Measurements from ENCODE around the gene NUPR2. TPM values are rescaled to one million over a fixed set of nuclear protein-coding genes. Genes with fewer than 3 reads are reported as not detected.

Gene NUPR2
- total and polyA plus RNA-seq, 10 of the 15 experiments (the other 5 are each of a cell fraction or from before 2014, with no cell fraction given): not detected

GRCh38 chr7:56127241-56127975, 11.2 kb upstream of the NUPR2 start:
- WGBS (ENCODE audit: insufficient coverage, insufficient replicate concordance, low lambda C conversion rate, missing lambda C conversion rate): 27% methylated on average over 6 of the region's 7 CpGs
- DNase-seq (ENCODE audit: low read depth, low spot score): no peak
- TF ChIP-seq, protein P1, sequence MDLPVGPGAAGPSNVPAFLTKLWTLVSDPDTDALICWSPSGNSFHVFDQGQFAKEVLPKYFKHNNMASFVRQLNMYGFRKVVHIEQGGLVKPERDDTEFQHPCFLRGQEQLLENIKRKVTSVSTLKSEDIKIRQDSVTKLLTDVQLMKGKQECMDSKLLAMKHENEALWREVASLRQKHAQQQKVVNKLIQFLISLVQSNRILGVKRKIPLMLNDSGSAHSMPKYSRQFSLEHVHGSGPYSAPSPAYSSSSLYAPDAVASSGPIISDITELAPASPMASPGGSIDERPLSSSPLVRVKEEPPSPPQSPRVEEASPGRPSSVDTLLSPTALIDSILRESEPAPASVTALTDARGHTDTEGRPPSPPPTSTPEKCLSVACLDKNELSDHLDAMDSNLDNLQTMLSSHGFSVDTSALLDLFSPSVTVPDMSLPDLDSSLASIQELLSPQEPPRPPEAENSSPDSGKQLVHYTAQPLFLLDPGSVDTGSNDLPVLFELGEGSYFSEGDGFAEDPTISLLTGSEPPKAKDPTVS (IDR thresholded peaks at IDR 0.05; ENCODE audit: low read depth, low read length): no peak
- TF ChIP-seq GABPA (IDR thresholded peaks at IDR 0.05; ENCODE audit: low read depth): no peak
- no peak for TF ChIP-seq SMARCA5 (IDR thresholded peaks at IDR 0.05)
- no peak for TF ChIP-seq ESRRA (IDR thresholded peaks at IDR 0.05; ENCODE audit: low read length)
- TF ChIP-seq RELB (IDR thresholded peaks at IDR 0.05; ENCODE audit: low read depth): no peak
- TF ChIP-seq, protein P2, sequence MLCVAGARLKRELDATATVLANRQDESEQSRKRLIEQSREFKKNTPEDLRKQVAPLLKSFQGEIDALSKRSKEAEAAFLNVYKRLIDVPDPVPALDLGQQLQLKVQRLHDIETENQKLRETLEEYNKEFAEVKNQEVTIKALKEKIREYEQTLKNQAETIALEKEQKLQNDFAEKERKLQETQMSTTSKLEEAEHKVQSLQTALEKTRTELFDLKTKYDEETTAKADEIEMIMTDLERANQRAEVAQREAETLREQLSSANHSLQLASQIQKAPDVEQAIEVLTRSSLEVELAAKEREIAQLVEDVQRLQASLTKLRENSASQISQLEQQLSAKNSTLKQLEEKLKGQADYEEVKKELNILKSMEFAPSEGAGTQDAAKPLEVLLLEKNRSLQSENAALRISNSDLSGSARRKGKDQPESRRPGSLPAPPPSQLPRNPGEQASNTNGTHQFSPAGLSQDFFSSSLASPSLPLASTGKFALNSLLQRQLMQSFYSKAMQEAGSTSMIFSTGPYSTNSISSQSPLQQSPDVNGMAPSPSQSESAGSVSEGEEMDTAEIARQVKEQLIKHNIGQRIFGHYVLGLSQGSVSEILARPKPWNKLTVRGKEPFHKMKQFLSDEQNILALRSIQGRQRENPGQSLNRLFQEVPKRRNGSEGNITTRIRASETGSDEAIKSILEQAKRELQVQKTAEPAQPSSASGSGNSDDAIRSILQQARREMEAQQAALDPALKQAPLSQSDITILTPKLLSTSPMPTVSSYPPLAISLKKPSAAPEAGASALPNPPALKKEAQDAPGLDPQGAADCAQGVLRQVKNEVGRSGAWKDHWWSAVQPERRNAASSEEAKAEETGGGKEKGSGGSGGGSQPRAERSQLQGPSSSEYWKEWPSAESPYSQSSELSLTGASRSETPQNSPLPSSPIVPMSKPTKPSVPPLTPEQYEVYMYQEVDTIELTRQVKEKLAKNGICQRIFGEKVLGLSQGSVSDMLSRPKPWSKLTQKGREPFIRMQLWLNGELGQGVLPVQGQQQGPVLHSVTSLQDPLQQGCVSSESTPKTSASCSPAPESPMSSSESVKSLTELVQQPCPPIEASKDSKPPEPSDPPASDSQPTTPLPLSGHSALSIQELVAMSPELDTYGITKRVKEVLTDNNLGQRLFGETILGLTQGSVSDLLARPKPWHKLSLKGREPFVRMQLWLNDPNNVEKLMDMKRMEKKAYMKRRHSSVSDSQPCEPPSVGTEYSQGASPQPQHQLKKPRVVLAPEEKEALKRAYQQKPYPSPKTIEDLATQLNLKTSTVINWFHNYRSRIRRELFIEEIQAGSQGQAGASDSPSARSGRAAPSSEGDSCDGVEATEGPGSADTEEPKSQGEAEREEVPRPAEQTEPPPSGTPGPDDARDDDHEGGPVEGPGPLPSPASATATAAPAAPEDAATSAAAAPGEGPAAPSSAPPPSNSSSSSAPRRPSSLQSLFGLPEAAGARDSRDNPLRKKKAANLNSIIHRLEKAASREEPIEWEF (IDR thresholded peaks at IDR 0.05; ENCODE audit: insufficient replicate concordance, low read depth, low read length): no peak
- TF ChIP-seq CHD4 (IDR thresholded peaks at IDR 0.05): no peak
- TF ChIP-seq FOS (IDR thresholded peaks at IDR 0.05; ENCODE audit: borderline replicate concordance, extremely low read depth, insufficient read length): no peak
- TF ChIP-seq CREB1 (IDR thresholded peaks at IDR 0.05; ENCODE audit: low read depth): no peak
- TF ChIP-seq ZNF207 (IDR thresholded peaks at IDR 0.05; ENCODE audit: borderline replicate concordance): no peak
- TF ChIP-seq CBFB (IDR thresholded peaks at IDR 0.05; ENCODE audit: low read depth): no peak
- no peak for TF ChIP-seq STAT3 (IDR thresholded peaks at IDR 0.05; ENCODE audit: low read depth, low read length)
- no peak for TF ChIP-seq SUZ12 (IDR thresholded peaks at IDR 0.05; ENCODE audit: unreplicated experiment)
- TF ChIP-seq ZNF622 (IDR thresholded peaks at IDR 0.05): no peak
- TF ChIP-seq RUNX3 (IDR thresholded peaks at IDR 0.05; ENCODE audit: low read length): no peak
- no peak for TF ChIP-seq EP300 (IDR thresholded peaks at IDR 0.05; ENCODE audit: borderline replicate concordance in 1 of 2, control insufficient read depth in 1 of 2, low read depth in 2 of 2, low read length in 2 of 2)
- no peak overlapping the region for H3K27ac ChIP-seq (ENCODE audit: control insufficient read depth, insufficient read depth)
- H3K79me2 ChIP-seq (ENCODE audit: control insufficient read depth, insufficient read depth, low read length): no peaks in the 10 kb centered on the region
- ChIA-PET RAD21 (ENCODE audit: unreplicated experiment) (no interaction called here), POLR2A (no interaction called here), SMC1A (ENCODE audit: uncharacterized antibody, unreplicated experiment) (no interaction called here), CTCF (interaction anchor here (0.7 kb wide), 1 partner anchor 1244 kb away, joined by 3 read pairs; no protein-coding TSS in a partner anchor)
- H2AFZ ChIP-seq (ENCODE audit: control insufficient read depth, low read depth, low read length): no peak overlapping the region
- no peak for ATAC-seq
- no peak overlapping the region for H3K4me3 ChIP-seq
- no peaks in the 10 kb centered on the region for H3K36me3 ChIP-seq (ENCODE audit: control insufficient read depth in 2 of 2, insufficient read depth in 2 of 2, low read length in 1 of 2)
- FAIRE-seq: no peak
- H3K9me3 ChIP-seq (replicated peaks; ENCODE audit: control insufficient read depth, insufficient read depth, low read length): no peaks in the 10 kb centered on the region
- no peaks in the 10 kb centered on the region for H3K4me1 ChIP-seq (ENCODE audit: control insufficient read depth, insufficient read depth, low read length)
- no peak overlapping the region for H3K4me2 ChIP-seq (ENCODE audit: control insufficient read depth, insufficient read depth)
- H3K27me3 ChIP-seq (replicated peaks in 1 of 2; ENCODE audit: control insufficient read depth in 2 of 2, insufficient read depth in 2 of 2, low read length in 1 of 2): no peaks in the 10 kb centered on the region
- intact Hi-C loops (cut with micrococcal nuclease; ENCODE audit: unreplicated experiment) (loop anchor here (10.0 kb wide), 1 partner anchor 57 kb away; no protein-coding TSS in a partner anchor), in situ Hi-C loops (cut with MboI) (no loop called here)
- no peaks in the 10 kb centered on the region for H4K20me1 ChIP-seq (ENCODE audit: control insufficient read depth, insufficient read depth)
- no TSS peak for BruUV-seq (replicated peaks)
- no peak overlapping the region for H3K9ac ChIP-seq (ENCODE audit: control insufficient read depth, insufficient read depth, low read length)

Measured in GM12878 (cell line).